IMR-90 (cell line): Measurements from ENCODE around the gene NLRP3. TPM values are rescaled to one million over a fixed set of nuclear protein-coding genes. Genes with fewer than 3 reads are reported as not detected.

Experiments
- ATAC-seq: fragments of 200-7000 bp; cut with Tn5 transposase; 2 replicates; pipeline ENCODE4 v1.9.1; 2020; ENCODE audit warnings: low read depth, mild to moderate bottlenecking, moderate library complexity
- BruUV-seq: library from RNA; stranded (reverse); fragments of 400-500 nt; replicated peaks from 2 replicates; lab custom pipeline; 2021; lab: Mats Ljungman, UMichigan
- CTCF ChIA-PET: fragments of 300-600 bp; formaldehyde crosslinking; extraction: SDS; loops from one replicate; lab custom pipeline; 2021; ENCODE audit warnings: antibody characterized with exemption; lab: Yijun Ruan, JAX
- POLR2A ChIA-PET: fragments of 300-600 bp; sonication (Branson Sonifier 250); formaldehyde crosslinking; loops from one replicate; lab custom pipeline; 2022; ENCODE audit warnings: antibody characterized with exemption; ENCODE audit not compliant: unreplicated experiment; lab: Charles Lee
- DNase-seq: peaks from one replicate; pipeline ENCODE4 v3.0.0; 2013
- H2AFZ ChIP-seq: replicated peaks from 2 replicates; pipeline ENCODE3; 2013; ENCODE audit warnings: low read length, mild to moderate bottlenecking; ENCODE audit not compliant: poor library complexity
- H2AK5ac ChIP-seq: 2 replicates; pipeline ENCODE4 v1.6.1; 2013; ENCODE audit warnings: low read depth, low read length, inconsistent platforms
- H2AK9ac ChIP-seq: replicated peaks from 2 replicates; pipeline ENCODE3; 2013; ENCODE audit warnings: mild to moderate bottlenecking, low read depth, low read length, moderate library complexity; ENCODE audit not compliant: poor library complexity
- H2BK120ac ChIP-seq: 2 replicates; pipeline ENCODE4 v1.6.1; 2013; ENCODE audit warnings: low read depth, low read length, inconsistent platforms
- H2BK15ac ChIP-seq: 3 replicates; pipeline ENCODE4 v1.6.1; 2013; ENCODE audit warnings: low read depth, low read length, inconsistent platforms
- H2BK20ac ChIP-seq: 2 replicates; pipeline ENCODE4 v1.6.1; 2013; ENCODE audit warnings: low read depth, mild to moderate bottlenecking, inconsistent platforms, low read length, moderate library complexity
- H2BK5ac ChIP-seq: 2 replicates; pipeline ENCODE4 v1.6.1; 2013; ENCODE audit warnings: mild to moderate bottlenecking, low read depth, low read length, inconsistent platforms; ENCODE audit not compliant: poor library complexity, severe bottlenecking
- H3K14ac ChIP-seq: replicated peaks from 2 replicates; pipeline ENCODE4 v1.6.1; 2013; ENCODE audit warnings: low read depth, low read length, inconsistent platforms
- H3K18ac ChIP-seq: 2 replicates; pipeline ENCODE4 v1.6.1; 2013; ENCODE audit warnings: low read depth, low read length, control low read depth
- H3K23ac ChIP-seq: 2 replicates; pipeline ENCODE4 v1.6.1; 2013; ENCODE audit warnings: low read depth, low read length, inconsistent platforms
- H3K27ac ChIP-seq: 2 replicates; pipeline ENCODE4 v1.5.1; 2013; ENCODE audit warnings: mild to moderate bottlenecking, control low read depth, low read length; ENCODE audit not compliant: insufficient read depth
- H3K27me3 ChIP-seq: 2 replicates; pipeline ENCODE4 v1.6.1; 2013; ENCODE audit warnings: low read length; ENCODE audit not compliant: control insufficient read depth, insufficient read depth
- H3K36me3 ChIP-seq: 2 replicates; pipeline ENCODE4 v1.6.1; 2013; ENCODE audit warnings: low read length, mixed read lengths; ENCODE audit not compliant: control insufficient read depth, insufficient read depth
- H3K4ac ChIP-seq: 2 replicates; pipeline ENCODE4 v1.6.1; 2013; ENCODE audit warnings: low read depth, low read length, inconsistent platforms
- H3K4me1 ChIP-seq: 2 replicates; pipeline ENCODE4 v1.6.1; 2013; ENCODE audit warnings: low read length, mixed read lengths; ENCODE audit not compliant: control insufficient read depth, insufficient read depth
- H3K4me2 ChIP-seq: 2 replicates; pipeline ENCODE4 v1.6.1; 2013; ENCODE audit warnings: low read depth, mild to moderate bottlenecking, control low read depth, low read length, moderate library complexity
- H3K4me3 ChIP-seq: 2 replicates; pipeline ENCODE4 v1.5.1; 2013; ENCODE audit warnings: low read depth, mild to moderate bottlenecking, control low read depth, low read length, moderate library complexity; ENCODE audit not compliant: insufficient read depth
- H3K56ac ChIP-seq: 2 replicates; pipeline ENCODE4 v1.6.1; 2013; ENCODE audit warnings: low read length, inconsistent platforms; ENCODE audit not compliant: insufficient read depth; ENCODE audit errors: extremely low read depth
- H3K79me1 ChIP-seq, 2 experiments: 2 replicates each; pipeline ENCODE4 v1.6.1; 2013; ENCODE audit warnings: low read length in 2 of 2, inconsistent platforms in 1 of 2, low read depth in 1 of 2
- H3K9ac ChIP-seq: 2 replicates; pipeline ENCODE4 v1.6.1; 2013; ENCODE audit warnings: low read depth, low read length, control low read depth
- H3K9me1 ChIP-seq: 2 replicates; pipeline ENCODE4 v1.6.1; 2013; ENCODE audit warnings: low read length, inconsistent platforms; ENCODE audit not compliant: insufficient read depth
- H3K9me3 ChIP-seq: 2 replicates; pipeline ENCODE4 v1.6.1; 2013; ENCODE audit warnings: low read length; ENCODE audit not compliant: control insufficient read depth, insufficient read depth
- H4K20me1 ChIP-seq: 2 replicates; pipeline ENCODE4 v1.6.1; 2013; ENCODE audit warnings: low read length, inconsistent platforms; ENCODE audit not compliant: insufficient read depth
- H4K5ac ChIP-seq: 2 replicates; pipeline ENCODE4 v1.6.1; 2013; ENCODE audit warnings: mild to moderate bottlenecking, low read depth, low read length, control low read depth
- H4K8ac ChIP-seq, 2 experiments: 2 replicates each; pipeline ENCODE4 v1.6.1; 2013; ENCODE audit warnings: low read depth in 2 of 2, low read length in 2 of 2, control low read depth in 1 of 2, inconsistent platforms in 1 of 2
- H4K91ac ChIP-seq: 2 replicates; pipeline ENCODE4 v1.6.1; 2013; ENCODE audit warnings: low read depth, low read length, inconsistent platforms; ENCODE audit not compliant: insufficient read depth
- BHLHE40 ChIP-seq: fragments of 150-350 bp; IDR thresholded peaks from 2 replicates; pipeline ENCODE4 v1.6.1; 2016; ENCODE audit warnings: mild to moderate bottlenecking, low read depth, low read length
- CEBPB ChIP-seq: IDR thresholded peaks from 2 replicates; pipeline ENCODE4 v1.6.1; 2012; ENCODE audit warnings: low read depth, low read length, improper control_type of control experiment
- CTCF ChIP-seq: conservative IDR thresholded peaks from 2 replicates; pipeline ENCODE4 v1.5.1; 2012; ENCODE audit warnings: mild to moderate bottlenecking, low read depth, low read length, improper control_type of control experiment
- ELK1 ChIP-seq: fragments of 150-350 bp; IDR thresholded peaks from 2 replicates; pipeline ENCODE4 v1.6.1; 2016; ENCODE audit warnings: low read depth, mild to moderate bottlenecking, low read length, moderate library complexity, borderline replicate concordance
- FOS ChIP-seq: fragments of 150-350 bp; IDR thresholded peaks from 2 replicates; pipeline ENCODE4 v1.6.1; 2016; ENCODE audit warnings: low read depth, low read length
- MAFK ChIP-seq: IDR thresholded peaks from 2 replicates; pipeline ENCODE4 v1.6.1; 2012; ENCODE audit warnings: low read depth, low read length, improper control_type of control experiment
- MAZ ChIP-seq: IDR thresholded peaks from 2 replicates; pipeline ENCODE4 v1.6.1; 2012; ENCODE audit warnings: low read depth, mild to moderate bottlenecking, low read length, improper control_type of control experiment, moderate library complexity, borderline replicate concordance
- MXI1 ChIP-seq: IDR thresholded peaks from 2 replicates; pipeline ENCODE4 v1.6.1; 2012; ENCODE audit warnings: low read depth, mild to moderate bottlenecking, low read length, moderate library complexity, borderline replicate concordance
- NFE2L2 ChIP-seq: fragments of 150-350 bp; IDR thresholded peaks from 2 replicates; pipeline ENCODE4 v1.6.1; 2016; ENCODE audit warnings: low read depth, mild to moderate bottlenecking, low read length
- POLR2A ChIP-seq: IDR thresholded peaks from 2 replicates; pipeline ENCODE4 v1.6.1; 2012; ENCODE audit warnings: mild to moderate bottlenecking, low read depth, low read length
- RAD21 ChIP-seq: IDR thresholded peaks from 2 replicates; pipeline ENCODE4 v1.6.1; 2012; ENCODE audit warnings: low read length, improper control_type of control experiment
- RCOR1 ChIP-seq: IDR thresholded peaks from 2 replicates; pipeline ENCODE4 v1.6.1; 2012; ENCODE audit warnings: mild to moderate bottlenecking, low read length, improper control_type of control experiment; ENCODE audit not compliant: insufficient replicate concordance
- RFX5 ChIP-seq: IDR thresholded peaks from 2 replicates; pipeline ENCODE4 v1.8.0; 2012; ENCODE audit warnings: low read depth, mild to moderate bottlenecking, low read length, moderate library complexity
- SMC3 ChIP-seq: fragments of 150-350 bp; IDR thresholded peaks from 2 replicates; pipeline ENCODE4 v1.6.1; 2016; ENCODE audit warnings: low read depth, mild to moderate bottlenecking, antibody characterized with exemption, low read length, moderate library complexity
- USF2 ChIP-seq: fragments of 150-350 bp; IDR thresholded peaks from 2 replicates; pipeline ENCODE4 v1.6.1; 2017; ENCODE audit warnings: mild to moderate bottlenecking, antibody characterized with exemption, low read length, low read depth
- WGBS, 2 experiments: methylation state at CpG; one replicate each; pipeline versions ENCODE4 v1.1.5 to v1.1.7; 2013; ENCODE audit warnings: missing lambda C conversion rate in 2 of 2; ENCODE audit not compliant: insufficient read length in 1 of 2; ENCODE audit errors: extremely low coverage in 2 of 2; 5-methylcytosine and 5-hydroxymethylcytosine counted together
- dilution Hi-C: fragments of 300-500 bp; cut with HindIII; formaldehyde crosslinking; loops from one replicate; pipeline ENCODE4 v1.14.3; 2018; ENCODE audit warnings: low sequenced_read_pairs; ENCODE audit not compliant: unreplicated experiment
- in situ Hi-C: fragments of 300-500 bp; cut with MboI; formaldehyde crosslinking; loops from 3 replicates; pipeline ENCODE4 v1.14.3; 2019; ENCODE audit warnings: low sequenced_read_pairs, inconsistent platforms, mixed read lengths
- intact Hi-C: fragments of 100-400 bp; cut with micrococcal nuclease; formaldehyde crosslinking; loops from 2 replicates; pipeline ENCODE4 v1.10.0; 2022
- polyA plus RNA-seq, 3 experiments: library from polyadenylated mRNA; depleted of rRNA; stranded (reverse); fragments of >200 nt; gene quantifications; 2 replicates each; pipeline ENCODE4 v1.2.3, GENCODE V29; 2012; ENCODE audit warnings: low replicate concordance in 1 of 3
- total RNA-seq: library from RNA; depleted of rRNA; stranded (reverse); fragments of >200 nt; gene quantifications from 2 replicates; pipeline ENCODE4 v1.2.3, GENCODE V29; 2012

Gene NLRP3
- total and polyA plus RNA-seq, 2 of the 4 experiments (the other 2 are of a cell fraction), result 0.18 TPM; not detected in 1

GRCh38 chr1:247406014-247406656, 9.8 kb upstream of the NLRP3 start:
- Histone ChIP-seq H3K4me2 (no peak overlapping the region), H2BK5ac (no peak overlapping the region), H4K91ac (no peak overlapping the region), H3K27ac (no peak overlapping the region), H3K4me3 (no peak overlapping the region), H3K4ac (no peak overlapping the region), H3K9me3 (peaks cover 5% of the 10 kb centered on the region; the same call in 1 of the 2 replicates), H4K20me1 (no peaks in the 10 kb centered on the region), H3K23ac (no peak overlapping the region), H3K27me3 (no peaks in the 10 kb centered on the region), H3K9ac (no peak overlapping the region), H3K56ac (no peak overlapping the region), H2AFZ (no peak overlapping the region), H3K4me1 (no peaks in the 10 kb centered on the region), H3K18ac (no peak overlapping the region), H3K79me1 (no peaks in the 10 kb centered on the region), H3K9me1 (no peaks in the 10 kb centered on the region), H2BK120ac (no peak overlapping the region), H2BK20ac (no peak overlapping the region), H2AK9ac (no peak overlapping the region), H2AK5ac (no peak overlapping the region), H2BK15ac (no peak overlapping the region), H4K5ac (no peak overlapping the region), H3K14ac (no peak overlapping the region), H4K8ac (no peak overlapping the region), H3K36me3 (no peaks in the 10 kb centered on the region)
- intact Hi-C loops, result no loop called here
- WGBS, 2 experiments, result 68% methylated on average over 11 of the region's 40 CpGs; no CpG with 5 or more reads in 1 of the 2 experiments
- ChIA-PET POLR2A (no interaction called here), CTCF (no interaction called here)
- dilution Hi-C loops, result no loop called here
- TF ChIP-seq RCOR1 (no peak), ELK1 (no peak), MAFK (no peak), SMC3 (no peak), MAZ (no peak), CTCF (no peak), CEBPB (no peak), FOS (no peak), RFX5 (no peak), NFE2L2 (no peak), USF2 (no peak), RAD21 (no peak), MXI1 (no peak), BHLHE40 (no peak), POLR2A (no peak)
- in situ Hi-C loops, result no loop called here
- no peak for DNase-seq
- ATAC-seq, result no peak
- no TSS peak for BruUV-seq
